ENCODE data around the gene UQCR10.
A peak's percentile ranks its signal among the peaks of the same experiment; 100 is the strongest.

UQCR10 gene

GRCh38 chr22:29767171-29768051 lies at the start of gene UQCR10:
Gene UQCR10, plus strand, starts transcription at chr22:29767369. Its CDS starts 30 bp downstream, at chr22:29767399.
- DNase-seq (ENCODE audit: low spot score): peak; percentile 76
- FAIRE-seq: no peak

DNA sequence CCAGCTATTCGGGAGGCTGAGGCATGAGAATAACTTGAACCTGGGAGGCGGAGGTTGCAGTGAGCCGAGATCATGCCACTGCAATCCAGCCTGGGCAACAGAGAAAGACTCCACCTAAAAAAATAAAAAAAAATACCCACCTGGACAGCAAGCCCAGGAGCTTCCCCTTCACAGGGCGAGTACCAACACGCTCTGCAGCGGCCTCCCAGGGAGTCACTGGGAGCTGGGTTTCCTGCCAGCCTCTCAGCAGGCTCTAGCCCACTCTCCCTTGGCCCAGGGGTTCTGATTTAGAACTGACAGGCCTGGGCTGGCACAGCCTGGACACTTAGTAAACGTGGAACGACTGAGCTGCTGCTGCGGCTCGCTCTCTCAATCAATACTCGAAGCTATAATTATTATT lies 49.4 kb upstream of the UQCR10 start:
- FAIRE-seq (no peak), DNase-seq (ENCODE audit: low spot score) (no peak)

DNA sequence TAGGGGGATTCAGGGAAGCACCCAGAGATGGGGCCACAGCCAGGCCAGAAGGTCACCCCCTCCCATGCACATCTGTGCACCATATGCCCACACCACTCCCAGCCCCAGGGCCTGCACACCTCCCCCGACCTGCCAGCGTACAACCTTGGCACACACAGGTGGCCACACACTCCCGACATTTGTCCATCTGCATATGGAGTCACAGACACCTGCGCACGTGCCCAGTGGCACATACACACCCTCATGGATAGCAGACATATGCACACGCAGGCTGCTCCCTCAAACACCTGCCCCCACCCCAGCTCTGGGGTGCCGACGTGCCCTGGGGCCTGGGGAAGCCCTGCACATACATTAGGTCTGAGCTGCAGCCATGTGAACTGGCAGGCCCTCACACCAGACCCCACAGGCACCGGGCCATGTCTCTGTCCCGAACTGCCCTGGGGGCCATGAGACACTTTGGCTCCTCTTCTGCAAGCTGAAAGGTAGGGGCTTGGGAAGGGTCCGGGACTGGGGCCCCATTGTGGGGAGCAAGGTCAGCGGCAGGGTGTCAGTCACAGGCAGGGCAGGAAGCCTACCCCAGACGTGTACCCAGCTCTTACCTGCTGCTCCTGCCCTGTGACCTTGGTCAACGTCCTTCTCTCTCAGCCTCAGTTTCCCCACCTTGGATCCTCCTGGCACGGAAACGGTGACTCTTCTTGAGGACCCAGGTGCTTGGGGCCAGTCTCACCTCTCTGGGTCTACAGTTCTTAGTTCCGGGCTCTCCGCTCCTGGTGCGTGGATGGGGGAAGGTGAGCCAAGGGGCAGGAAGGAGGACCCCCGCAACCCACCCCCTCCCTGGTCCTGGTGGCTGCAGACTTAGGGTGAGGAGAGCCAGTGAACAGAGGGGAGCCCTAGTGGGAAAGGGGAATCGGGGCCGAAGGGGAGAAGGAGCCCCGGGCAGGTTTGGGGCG lies 47.9 kb upstream of the UQCR10 start:
- no peak for DNase-seq (ENCODE audit: low spot score)
- FAIRE-seq: no peak

GRCh38 chr22:29719899-29720645 lies 47.1 kb upstream of the UQCR10 start, which contains the start of gene CABP7:
Gene CABP7, plus strand, starts transcription at chr22:29720003. Its CDS starts 422 bp downstream, at chr22:29720425.
- DNase-seq (ENCODE audit: low spot score) (no peak), FAIRE-seq (no peak)

- no peak for FAIRE-seq
These were observed 46.3 kb upstream of the UQCR10 start for GRCh38 chr22:29720811-29721323.

GRCh38 chr22:29722151-29722550 lies 45.0 kb upstream of the UQCR10 start:
- FAIRE-seq (no peak), DNase-seq (ENCODE audit: low spot score) (no peak)

More at GRCh38 chr22:29720811-29721323, 46.3 kb upstream of the UQCR10 start:
- no peak for DNase-seq (ENCODE audit: low spot score)

DNA sequence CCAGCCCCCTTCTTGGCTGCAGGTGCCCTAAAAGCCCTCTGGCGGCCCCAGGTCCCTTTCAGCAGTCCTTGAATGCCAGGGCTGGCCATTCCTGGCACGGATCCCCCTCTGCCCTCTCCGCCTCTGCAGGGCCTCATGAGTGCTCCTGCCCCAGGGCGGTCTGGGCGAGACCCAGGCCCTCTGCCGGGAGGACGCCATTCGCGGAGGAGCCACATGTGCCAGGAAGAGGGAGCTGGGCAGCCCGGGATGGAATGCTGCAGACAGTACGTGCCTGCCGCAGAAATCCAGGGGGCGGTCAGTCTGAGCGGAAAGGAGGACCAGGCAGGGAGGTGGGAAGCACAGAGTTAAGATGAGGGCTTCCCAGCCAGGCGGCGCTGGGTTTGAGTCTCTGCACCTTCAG lies 44.6 kb upstream of the UQCR10 start:
- DNase-seq (ENCODE audit: low spot score) (no peak), FAIRE-seq (no peak)

DNA sequence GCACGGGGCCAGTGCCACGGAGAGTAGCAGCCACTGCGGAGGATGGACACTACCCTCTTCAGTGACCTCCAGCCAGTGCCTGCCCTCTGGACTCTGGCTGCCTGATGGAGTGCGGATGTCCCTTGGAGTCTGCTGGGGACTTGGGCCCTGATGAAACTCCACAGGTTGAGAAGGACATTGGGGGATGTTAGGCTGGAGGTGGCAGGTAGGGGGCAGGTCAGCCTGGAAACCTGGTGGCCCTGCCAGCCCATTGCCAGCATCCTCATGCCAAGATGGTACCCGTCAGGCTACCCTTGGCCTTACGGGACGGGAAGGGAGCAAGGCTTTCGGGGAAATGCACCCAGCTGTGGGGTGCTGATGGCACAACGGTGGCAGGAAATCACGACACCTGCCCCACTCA lies 43.4 kb upstream of the UQCR10 start:
- no peak for FAIRE-seq

DNA sequence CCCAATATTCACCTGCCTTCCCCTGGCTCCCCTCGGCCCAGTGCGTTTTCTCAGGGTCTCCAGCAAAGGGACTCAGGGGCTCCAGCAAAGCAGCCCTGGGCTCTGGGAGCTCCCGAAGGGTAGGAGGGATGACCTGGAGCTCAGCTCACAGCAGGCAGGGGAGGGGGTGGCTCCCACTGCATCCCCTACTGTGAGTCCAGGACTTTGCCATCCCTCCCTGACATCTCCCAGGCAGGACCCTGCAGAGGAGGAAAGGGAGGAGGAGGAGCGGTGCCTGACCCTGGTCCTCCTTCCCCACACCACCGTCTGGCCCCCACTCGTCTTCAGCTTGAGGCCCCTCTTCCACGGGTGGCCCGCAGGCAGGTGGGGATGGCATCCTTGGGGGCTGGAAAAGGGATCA lies 42.3 kb upstream of the UQCR10 start:
- DNase-seq (ENCODE audit: low spot score): no peak
- FAIRE-seq: no peak

More for the DNA sequence above, 43.4 kb upstream of the UQCR10 start:
- DNase-seq (ENCODE audit: low spot score): no peak

DNA sequence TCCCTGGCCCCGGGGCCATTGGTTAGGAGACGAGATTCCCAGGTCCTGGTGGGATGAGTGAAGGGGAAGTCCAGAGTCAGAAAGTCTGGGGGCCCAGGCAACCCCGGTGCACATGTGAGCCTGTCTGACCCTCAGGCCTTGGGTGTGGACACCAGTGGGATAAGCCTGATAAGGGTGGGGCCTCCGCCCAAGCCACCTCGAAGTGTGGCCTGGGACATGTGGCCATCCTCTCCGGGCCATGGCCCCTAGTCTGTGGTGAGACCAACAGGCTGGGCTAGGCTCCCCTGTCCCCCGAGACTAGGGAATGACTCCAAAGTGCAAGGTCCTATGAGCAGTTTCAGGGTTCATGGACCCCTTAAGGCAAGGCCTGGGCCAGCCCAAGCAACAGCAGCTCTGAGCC lies 41.1 kb upstream of the UQCR10 start:
- no peak for FAIRE-seq
- no peak for DNase-seq (ENCODE audit: low spot score)

DNA sequence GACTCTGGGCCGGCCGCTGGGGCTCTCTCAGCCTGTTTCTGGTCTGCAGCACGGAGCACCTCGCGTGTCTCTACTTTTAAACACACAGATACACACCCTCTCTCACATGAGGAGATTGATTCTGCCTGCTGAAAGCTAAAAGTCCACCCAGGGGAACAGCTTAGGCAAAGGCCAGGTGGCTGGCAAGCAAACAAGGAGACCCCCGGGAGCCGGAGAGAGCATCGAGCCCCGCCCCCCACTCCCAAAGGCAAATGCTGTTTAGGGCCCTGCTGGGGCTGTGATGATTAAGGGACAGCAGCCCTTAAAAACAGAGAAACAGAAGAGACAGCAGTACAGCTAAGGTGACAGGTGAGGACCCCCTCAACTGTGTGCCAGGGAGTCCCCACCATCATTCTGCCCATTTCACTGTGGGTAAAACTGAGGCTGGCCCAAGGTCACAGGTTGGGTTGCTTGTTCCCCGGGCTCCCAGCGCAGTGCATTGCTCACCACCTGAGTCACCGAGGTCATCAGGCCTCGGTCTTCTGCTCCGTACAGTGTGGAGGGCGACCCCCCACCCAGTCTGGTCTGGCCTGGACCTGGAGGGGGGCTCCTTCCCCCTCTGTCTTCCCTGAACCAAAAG lies 40.5 kb upstream of the UQCR10 start:
- FAIRE-seq (no peak), DNase-seq (ENCODE audit: low spot score) (no peak)

- DNase-seq (ENCODE audit: low spot score) (peak; percentile 5), FAIRE-seq (no peak)
These were observed 40.0 kb upstream of the UQCR10 start for GRCh38 chr22:29727131-29727523.

- no peak for DNase-seq (ENCODE audit: low spot score)
- FAIRE-seq: no peak
These were observed 38.0 kb upstream of the UQCR10 start for GRCh38 chr22:29729161-29729560.

- FAIRE-seq (no peak), DNase-seq (ENCODE audit: low spot score) (no peak)
These were observed 35.9 kb upstream of the UQCR10 start for GRCh38 chr22:29731058-29731850.

DNA sequence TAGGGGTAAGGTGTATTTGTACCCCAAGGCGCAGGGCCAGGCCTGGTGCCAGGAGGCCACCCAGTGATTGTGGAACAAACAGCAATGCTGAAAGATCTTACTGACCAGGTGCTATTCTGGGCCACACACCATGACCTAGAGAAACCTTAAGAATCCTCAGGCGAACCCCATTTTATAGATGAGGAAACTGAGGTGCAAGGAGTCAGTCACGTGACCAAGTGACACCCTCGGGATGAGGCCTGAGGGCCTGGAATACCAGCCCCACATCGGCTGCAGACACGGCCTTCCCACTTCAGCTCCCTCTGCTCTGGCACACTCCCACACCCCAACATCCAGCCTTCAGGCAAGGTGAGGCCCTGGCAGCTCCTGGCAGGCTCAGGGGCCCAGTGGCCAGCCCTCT lies 34.3 kb upstream of the UQCR10 start:
- DNase-seq (ENCODE audit: low spot score) (no peak), FAIRE-seq (no peak)

- DNase-seq (ENCODE audit: low spot score) (peak; percentile 9), FAIRE-seq (no peak)
These were observed 33.6 kb upstream of the UQCR10 start for GRCh38 chr22:29733362-29734201.

DNA sequence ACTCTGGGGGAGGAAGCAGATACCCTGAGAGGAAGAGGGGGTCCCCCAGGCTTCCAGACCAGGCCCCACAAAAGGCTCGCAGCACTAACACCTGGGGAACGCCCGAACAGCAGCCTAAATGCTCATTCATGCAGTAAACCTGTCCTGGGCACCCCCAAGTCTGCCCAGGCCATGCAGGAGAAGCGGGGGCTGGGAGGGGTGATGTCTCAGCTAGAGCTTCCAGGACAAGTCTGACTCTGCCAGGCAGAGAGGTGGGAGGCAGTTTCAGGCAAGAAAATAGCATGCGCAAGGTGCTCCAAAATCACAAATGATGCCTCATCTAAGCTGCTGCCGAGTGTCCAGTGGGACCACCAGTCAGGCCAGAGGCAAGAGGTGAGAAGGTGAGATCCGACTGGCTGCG lies 32.8 kb upstream of the UQCR10 start:
- no peak for DNase-seq (ENCODE audit: low spot score)
- no peak for FAIRE-seq

GRCh38 chr22:29734838-29735237 lies 32.3 kb upstream of the UQCR10 start:
- FAIRE-seq: no peak
- DNase-seq (ENCODE audit: low spot score): no peak

DNA sequence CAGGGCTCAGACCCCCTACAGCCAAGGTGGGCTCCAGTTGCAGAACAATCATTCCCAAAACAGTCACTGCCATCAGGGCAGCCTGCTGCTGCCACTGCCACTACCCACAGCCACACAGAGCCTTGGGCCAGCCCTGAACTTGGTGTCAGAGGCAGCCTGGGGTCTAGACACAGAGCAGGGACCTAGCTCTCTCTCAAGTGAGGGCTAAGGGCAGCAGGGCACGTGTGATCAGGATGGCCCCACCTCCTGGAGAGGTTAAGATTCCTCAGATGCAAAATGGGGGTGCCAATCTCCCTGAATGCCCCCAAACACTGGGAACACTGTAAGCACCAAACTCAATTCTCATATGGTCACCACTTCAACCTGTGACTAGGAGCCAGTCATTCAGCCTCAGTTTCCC lies 31.8 kb upstream of the UQCR10 start:
- FAIRE-seq: no peak

More for the DNA sequence above, 31.8 kb upstream of the UQCR10 start:
- DNase-seq (ENCODE audit: low spot score): no peak

All from RCC 7860 (cell line).